Naive thymus-derived CD8-positive, alpha-beta T cell (primary cell): ENCODE data around the gene CEP63. TPM values are rescaled to one million over a fixed set of nuclear protein-coding genes. Genes with fewer than 3 reads are reported as not detected.

Source experiments
- ATAC-seq, 2 donors: fragments of 150-1000 bp; cut with Tn5 transposase in 1 of 2; sonication (Bioruptor Pico), chemical (Tn5 transposase) in 1 of 2; 1 replicate in 1 of 2; 2 replicates in 1 of 2; pipeline ENCODE4 v1.10.0; 2021; ENCODE audit warnings: mild to moderate bottlenecking in 2 of 2, moderate library complexity in 2 of 2
- POLR2A ChIA-PET: fragments of 350-600 bp; sonication (Branson Sonifier 250); formaldehyde crosslinking; loops from one replicate; lab custom pipeline; 2021; ENCODE audit warnings: antibody characterized with exemption; lab: Charles Lee
- DNase-seq, 10 donors: peaks; one replicate each; pipeline versions ENCODE4 v3.0.0 to v3.0.0-alpha.2; 2020 to 2022
- H3K27ac Mint-ChIP-seq, 10 donors: one replicate each; pipeline ENCODE4 v1.8.0; 2020 to 2022; ENCODE audit warnings: mild to moderate bottlenecking in 10 of 10, mixed read lengths in 10 of 10, moderate library complexity in 4 of 10, inconsistent platforms in 1 of 10
- H3K27me3 Mint-ChIP-seq, 5 donors: one replicate each; pipeline ENCODE4 v1.8.0; 2021 to 2022; ENCODE audit warnings: mixed read lengths in 5 of 5
- H3K36me3 Mint-ChIP-seq, 3 donors: one replicate each; pipeline ENCODE4 v1.8.0; 2020 to 2022; ENCODE audit warnings: mixed read lengths in 3 of 3, mild to moderate bottlenecking in 2 of 3, inconsistent platforms in 1 of 3
- H3K4me1 Mint-ChIP-seq, 4 donors: one replicate each; pipeline ENCODE4 v1.8.0; 2021 to 2022; ENCODE audit warnings: mixed read lengths in 4 of 4
- H3K4me3 Mint-ChIP-seq, 10 donors: one replicate each; pipeline ENCODE4 v1.8.0; 2020 to 2022; ENCODE audit warnings: mild to moderate bottlenecking in 10 of 10, mixed read lengths in 10 of 10, moderate library complexity in 6 of 10, inconsistent platforms in 1 of 10
- H3K9me3 Mint-ChIP-seq, 9 donors: one replicate each; pipeline ENCODE4 v1.8.0; 2020 to 2022; ENCODE audit warnings: mixed read lengths in 9 of 9, mild to moderate bottlenecking in 3 of 9, inconsistent platforms in 1 of 9, moderate library complexity in 1 of 9
- polyA plus RNA-seq, 3 donors: library from polyadenylated mRNA; unstranded; fragments of 300-500 nt; fragmentation: Illumina TruSeq; gene quantifications; one replicate each; pipeline ENCODE4 v1.2.3, GENCODE V29; 2021
- total RNA-seq, 8 experiments: library from RNA in 2 of 8; stranded (reverse) in 2 of 8; gene quantifications; one replicate each; pipeline ENCODE4 v1.2.3 and lab custom pipeline; 2021 to 2026

The CEP63 gene
- total and polyA plus RNA-seq, 5 experiments from 2014 or later, result 16.2 to 40.1 (median 32.2) TPM

- POLR2A ChIA-PET, result no interaction called here
Measured at GRCh38 chr3:134608023-134608770, 122.3 kb downstream of the CEP63 start.

GRCh38 chr3:134608771-134609435 is 123.0 kb downstream of the CEP63 start:
- Mint-ChIP-seq H3K27ac (no peak overlapping the region), H3K4me1 (peaks cover 0 to 5% (median under 1%) of the 10 kb centered on the region in 4 donors)

More at GRCh38 chr3:134608023-134608770, 122.3 kb downstream of the CEP63 start:
- Mint-ChIP-seq H3K4me3 (no peak overlapping the region), H3K27me3 (peaks cover 4 to 23% (median 8%) of the 10 kb centered on the region in 5 donors), H3K4me1 (peaks cover 0 to 5% (median under 1%) of the 10 kb centered on the region in 4 donors), H3K27ac (no peak overlapping the region), H3K36me3 (no peaks in the 10 kb centered on the region), H3K9me3 (no peaks in the 10 kb centered on the region)
- DNase-seq (no peak), ATAC-seq (no peak)

GRCh38 chr3:134609821-134610431 is 124.1 kb downstream of the CEP63 start:
- no peak overlapping the region for H3K27ac Mint-ChIP-seq
- no peaks in the 10 kb centered on the region for H3K9me3 Mint-ChIP-seq
- DNase-seq (no peak), ATAC-seq (no peak)
- H3K4me1 Mint-ChIP-seq, result peaks cover 0 to 5% (median under 1%) of the 10 kb centered on the region in 4 donors
- H3K36me3 Mint-ChIP-seq, result no peaks in the 10 kb centered on the region
- POLR2A ChIA-PET, result no interaction called here
- H3K27me3 Mint-ChIP-seq, result peaks cover 4 to 23% (median 8%) of the 10 kb centered on the region in 5 donors
- H3K4me3 Mint-ChIP-seq, result no peak overlapping the region

More at GRCh38 chr3:134608771-134609435, 123.0 kb downstream of the CEP63 start:
- ATAC-seq (no peak), DNase-seq (no peak)
- peaks cover 4 to 23% (median 8%) of the 10 kb centered on the region in 5 donors for H3K27me3 Mint-ChIP-seq
- H3K9me3 Mint-ChIP-seq, result no peaks in the 10 kb centered on the region
- H3K36me3 Mint-ChIP-seq, result no peaks in the 10 kb centered on the region
- no peak overlapping the region for H3K4me3 Mint-ChIP-seq
- POLR2A ChIA-PET, result no interaction called here

- Mint-ChIP-seq H3K4me1 (peaks cover 0 to 5% (median under 1%) of the 10 kb centered on the region in 4 donors), H3K9me3 (no peaks in the 10 kb centered on the region), H3K27ac (no peak overlapping the region), H3K4me3 (no peak overlapping the region), H3K36me3 (no peaks in the 10 kb centered on the region), H3K27me3 (peaks cover 2 to 16% (median 6%) of the 10 kb centered on the region in 5 donors)
- POLR2A ChIA-PET, result no interaction called here
- DNase-seq (no peak), ATAC-seq (no peak)
Measured at GRCh38 chr3:134610432-134611385, 124.9 kb downstream of the CEP63 start.

- Mint-ChIP-seq H3K4me3 (no peak overlapping the region), H3K4me1 (peaks cover 0 to 1% (median 0%) of the 10 kb centered on the region in 4 donors), H3K9me3 (no peaks in the 10 kb centered on the region), H3K36me3 (no peaks in the 10 kb centered on the region), H3K27me3 (peaks cover 0 to 11% (median 4%) of the 10 kb centered on the region in 5 donors), H3K27ac (no peak overlapping the region)
- DNase-seq (no peak), ATAC-seq (no peak)
- POLR2A ChIA-PET, result no interaction called here
Measured at GRCh38 chr3:134611516-134611915, 125.7 kb downstream of the CEP63 start.

- Mint-ChIP-seq H3K4me1 (peaks cover 0 to 2% (median 0%) of the 10 kb centered on the region in 4 donors), H3K27me3 (peaks cover 0 to 11% (median 4%) of the 10 kb centered on the region in 5 donors), H3K27ac (no peak overlapping the region), H3K4me3 (no peak overlapping the region), H3K36me3 (no peaks in the 10 kb centered on the region), H3K9me3 (no peaks in the 10 kb centered on the region)
- POLR2A ChIA-PET, result no interaction called here
- ATAC-seq (no peak), DNase-seq (no peak)
Measured at GRCh38 chr3:134613006-134613520, 127.2 kb downstream of the CEP63 start.

GRCh38 chr3:134614955-134615354 is 129.1 kb downstream of the CEP63 start:
- H3K4me3 Mint-ChIP-seq, result no peak overlapping the region
- POLR2A ChIA-PET, result no interaction called here

GRCh38 chr3:134615743-134616142 is 129.9 kb downstream of the CEP63 start:
- H3K4me3 Mint-ChIP-seq, result no peak overlapping the region
- no peak for DNase-seq
- no peaks in the 10 kb centered on the region for H3K9me3 Mint-ChIP-seq
- no peaks in the 10 kb centered on the region for H3K36me3 Mint-ChIP-seq
- peaks cover 0 to 2% (median 0%) of the 10 kb centered on the region in 4 donors for H3K4me1 Mint-ChIP-seq
- POLR2A ChIA-PET, result no interaction called here
- ATAC-seq, result no peak
- H3K27ac Mint-ChIP-seq, result no peak overlapping the region
- peaks cover 0 to 3% (median 0%) of the 10 kb centered on the region in 5 donors for H3K27me3 Mint-ChIP-seq

More at GRCh38 chr3:134614955-134615354, 129.1 kb downstream of the CEP63 start:
- Mint-ChIP-seq H3K4me1 (peaks cover 0 to 2% (median 0%) of the 10 kb centered on the region in 4 donors), H3K27ac (no peak overlapping the region), H3K9me3 (no peaks in the 10 kb centered on the region), H3K27me3 (peaks cover 0 to 3% (median 0%) of the 10 kb centered on the region in 5 donors), H3K36me3 (no peaks in the 10 kb centered on the region)
- ATAC-seq (no peak), DNase-seq (no peak)

GRCh38 chr3:134617608-134618477 is 132.0 kb downstream of the CEP63 start:
- H3K36me3 Mint-ChIP-seq, result no peaks in the 10 kb centered on the region
- H3K4me1 Mint-ChIP-seq, result peaks cover 0 to 2% (median 0%) of the 10 kb centered on the region in 4 donors
- H3K4me3 Mint-ChIP-seq, result no peak overlapping the region
- DNase-seq, result no peak
- ATAC-seq, result no peak
- POLR2A ChIA-PET, result no interaction called here
- no peaks in the 10 kb centered on the region for H3K27me3 Mint-ChIP-seq
- no peaks in the 10 kb centered on the region for H3K9me3 Mint-ChIP-seq
- no peak overlapping the region for H3K27ac Mint-ChIP-seq

GRCh38 chr3:134618478-134619300 is 132.8 kb downstream of the CEP63 start:
- H3K27me3 Mint-ChIP-seq, result no peaks in the 10 kb centered on the region
- H3K9me3 Mint-ChIP-seq, result no peaks in the 10 kb centered on the region
- POLR2A ChIA-PET, result no interaction called here
- no peak overlapping the region for H3K27ac Mint-ChIP-seq
- H3K36me3 Mint-ChIP-seq, result no peaks in the 10 kb centered on the region
- no peak overlapping the region for H3K4me3 Mint-ChIP-seq
- ATAC-seq (no peak), DNase-seq (no peak)
- H3K4me1 Mint-ChIP-seq, result peaks cover 0 to 2% (median 0%) of the 10 kb centered on the region in 4 donors

- POLR2A ChIA-PET, result no interaction called here
- Mint-ChIP-seq H3K9me3 (no peaks in the 10 kb centered on the region), H3K27me3 (no peaks in the 10 kb centered on the region), H3K27ac (no peak overlapping the region), H3K4me3 (no peak overlapping the region), H3K4me1 (peaks cover 0 to 2% (median 0%) of the 10 kb centered on the region in 4 donors), H3K36me3 (no peaks in the 10 kb centered on the region)
- ATAC-seq (no peak), DNase-seq (no peak)
Measured at GRCh38 chr3:134619301-134619615, 133.4 kb downstream of the CEP63 start.
